ENCODE measurements around the gene CYP4F3. TPM values are rescaled to one million over a fixed set of nuclear protein-coding genes. Genes with fewer than 3 reads are reported as not detected.
"Not testable (repeated sequence)": the region's sequence is repeated elsewhere in the genome, so short reads cannot be mapped to it uniquely, and the experiment has no call there.

CYP4F3 gene
- polyA plus RNA-seq, 6 donors from 2014 or later: not detected

DNA sequence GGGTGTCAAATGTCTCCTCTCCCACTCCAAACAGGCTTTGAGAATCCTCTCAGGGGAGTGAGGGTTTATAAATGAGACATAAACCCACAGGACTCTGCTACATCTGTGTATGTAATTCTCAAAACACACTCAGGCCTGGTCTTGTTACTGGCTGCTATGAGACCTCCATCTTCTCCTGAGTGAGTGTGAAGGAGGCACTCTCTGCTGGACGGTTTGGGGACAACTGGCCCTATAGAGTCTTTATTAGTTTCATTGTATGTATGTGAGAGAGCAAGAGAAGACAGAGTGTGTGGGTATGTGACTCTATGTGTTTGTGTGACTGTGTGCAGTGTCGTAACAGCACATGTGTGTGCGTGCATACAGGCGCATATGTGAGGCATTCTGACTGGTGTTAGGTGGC is 22.6 kb downstream of the CYP4F3 start:
- H3K4me3 Mint-ChIP-seq: no peak overlapping the region
- DNase-seq (no peak), ATAC-seq (ENCODE audit: low read depth in 2 of 2) (no peak)
- H3K9me3 Mint-ChIP-seq: peaks cover 0 to 11% (median 3%) of the 10 kb centered on the region in 7 donors
- no peak overlapping the region for H3K27ac Mint-ChIP-seq
- no peaks in the 10 kb centered on the region for H3K4me1 Mint-ChIP-seq
- peaks cover 0 to 4% of the 10 kb centered on the region in 2 donors for H3K36me3 Mint-ChIP-seq
- peaks cover 23 to 50% (median 39%) of the 10 kb centered on the region in 3 donors for H3K27me3 Mint-ChIP-seq

DNA sequence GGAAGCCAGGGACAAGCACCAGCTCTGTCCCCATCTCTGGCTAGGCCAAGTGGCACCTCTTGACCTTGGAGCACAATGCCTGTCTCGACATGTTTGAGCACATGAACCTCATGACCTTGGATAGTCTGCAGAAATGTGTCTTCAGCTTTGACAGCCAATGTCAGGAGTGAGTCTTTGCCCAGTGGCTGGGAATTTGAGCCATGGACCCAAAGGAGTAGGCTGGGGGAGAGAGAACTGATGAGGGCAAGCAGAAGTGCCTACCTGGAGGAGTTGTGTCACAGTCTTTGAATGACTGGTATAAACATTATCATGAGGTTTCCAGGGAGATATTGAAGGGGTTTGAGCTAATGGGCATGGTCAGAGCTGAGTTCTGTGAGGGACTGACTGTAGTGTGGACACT is 25.5 kb downstream of the CYP4F3 start:
- DNase-seq: no peak
- no peak for ATAC-seq (ENCODE audit: low read depth in 2 of 2)
- H3K9me3 Mint-ChIP-seq: peaks cover 0 to 8% (median 0%) of the 10 kb centered on the region in 7 donors
- no peak overlapping the region for H3K4me3 Mint-ChIP-seq
- no peaks in the 10 kb centered on the region for H3K4me1 Mint-ChIP-seq
- peaks cover 0 to 4% of the 10 kb centered on the region in 2 donors for H3K36me3 Mint-ChIP-seq
- H3K27ac Mint-ChIP-seq: no peak overlapping the region
- H3K27me3 Mint-ChIP-seq: peaks cover 18 to 39% (median 37%) of the 10 kb centered on the region in 3 donors

DNA sequence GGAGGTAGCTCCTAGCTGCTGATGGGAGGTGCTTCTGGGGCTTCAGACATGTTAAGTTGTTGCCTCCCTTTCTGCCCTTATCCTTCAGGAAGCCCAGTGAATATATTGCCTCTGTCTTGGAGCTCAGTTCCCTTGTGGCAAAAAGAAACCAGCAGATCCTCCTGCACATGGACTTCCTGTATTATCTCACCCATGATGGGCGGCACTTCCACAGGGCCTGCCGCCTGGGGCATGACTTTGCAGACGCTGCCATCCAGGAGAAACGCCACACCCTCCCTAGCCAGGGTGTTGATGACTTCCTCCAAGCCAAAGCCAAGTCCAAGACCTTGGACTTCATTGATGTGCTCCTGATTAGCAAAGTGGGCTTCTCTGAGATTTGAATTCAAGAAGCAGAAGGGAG is 26.2 kb downstream of the CYP4F3 start:
- no peaks in the 10 kb centered on the region for H3K4me1 Mint-ChIP-seq
- DNase-seq (no peak), ATAC-seq (ENCODE audit: low read depth in 2 of 2) (no peak)
- H3K4me3 Mint-ChIP-seq: no peak overlapping the region
- H3K9me3 Mint-ChIP-seq: peaks cover 0 to 8% (median 0%) of the 10 kb centered on the region in 7 donors
- peaks cover 18 to 34% (median 30%) of the 10 kb centered on the region in 3 donors for H3K27me3 Mint-ChIP-seq
- no peak overlapping the region for H3K27ac Mint-ChIP-seq
- no peaks in the 10 kb centered on the region for H3K36me3 Mint-ChIP-seq

DNA sequence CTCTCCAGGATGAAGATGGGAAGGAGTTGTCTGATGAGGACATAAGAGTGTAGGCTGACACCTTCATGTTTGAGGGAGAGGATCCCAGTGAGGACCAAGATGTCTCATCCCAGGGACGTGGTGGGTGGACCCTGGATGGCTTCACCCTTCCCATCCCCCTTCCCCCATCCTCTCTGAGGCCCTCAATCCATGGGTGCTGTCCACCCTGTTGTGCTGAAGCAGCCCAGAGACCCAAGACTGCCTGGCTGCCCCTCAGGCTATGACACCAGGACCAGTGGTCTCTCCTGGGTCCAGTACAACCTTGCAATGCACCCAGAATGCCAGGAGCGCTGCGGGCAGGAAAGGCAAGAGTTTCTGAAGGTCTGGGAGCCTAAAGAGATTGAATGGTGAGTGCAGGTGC is 28.7 kb downstream of the CYP4F3 start:
- H3K9me3 Mint-ChIP-seq: peaks cover 0 to 3% (median 0%) of the 10 kb centered on the region in 7 donors
- H3K36me3 Mint-ChIP-seq: no peaks in the 10 kb centered on the region
- no peak for DNase-seq
- H3K27ac Mint-ChIP-seq: no peak overlapping the region
- H3K27me3 Mint-ChIP-seq: peaks cover 8 to 13% (median 11%) of the 10 kb centered on the region in 3 donors
- ATAC-seq (ENCODE audit: low read depth in 2 of 2): no peak
- H3K4me1 Mint-ChIP-seq: peaks cover 0 to 4% (median 0%) of the 10 kb centered on the region in 3 donors
- no peak overlapping the region for H3K4me3 Mint-ChIP-seq

DNA sequence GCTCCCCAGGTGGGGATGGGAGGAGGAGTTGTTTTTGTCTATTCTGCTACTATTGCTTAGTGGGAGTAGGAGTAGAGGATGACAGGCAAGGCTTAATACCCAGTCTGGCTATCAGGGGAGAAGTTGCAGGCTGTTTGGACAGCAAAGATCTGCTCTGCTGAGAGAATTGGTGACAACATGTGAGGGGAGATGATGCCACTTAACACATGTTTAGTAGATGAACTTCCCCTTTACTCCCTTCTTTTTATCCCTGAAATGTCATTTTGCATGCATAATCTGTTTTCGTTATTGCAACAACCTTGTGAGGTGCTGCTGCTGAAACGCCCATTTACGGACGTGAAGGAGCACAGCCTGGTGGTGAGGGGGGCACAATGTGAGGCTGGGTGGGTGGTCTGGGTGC is 29.2 kb downstream of the CYP4F3 start:
- Mint-ChIP-seq H3K9me3 (peaks cover 0 to 6% (median 0%) of the 10 kb centered on the region in 7 donors), H3K4me3 (no peak overlapping the region), H3K36me3 (no peaks in the 10 kb centered on the region), H3K4me1 (peaks cover 0 to 4% (median 0%) of the 10 kb centered on the region in 3 donors), H3K27ac (no peak overlapping the region), H3K27me3 (peaks cover 8 to 10% (median 9%) of the 10 kb centered on the region in 3 donors)
- no peak for DNase-seq
- ATAC-seq (ENCODE audit: low read depth in 2 of 2): no peak

DNA sequence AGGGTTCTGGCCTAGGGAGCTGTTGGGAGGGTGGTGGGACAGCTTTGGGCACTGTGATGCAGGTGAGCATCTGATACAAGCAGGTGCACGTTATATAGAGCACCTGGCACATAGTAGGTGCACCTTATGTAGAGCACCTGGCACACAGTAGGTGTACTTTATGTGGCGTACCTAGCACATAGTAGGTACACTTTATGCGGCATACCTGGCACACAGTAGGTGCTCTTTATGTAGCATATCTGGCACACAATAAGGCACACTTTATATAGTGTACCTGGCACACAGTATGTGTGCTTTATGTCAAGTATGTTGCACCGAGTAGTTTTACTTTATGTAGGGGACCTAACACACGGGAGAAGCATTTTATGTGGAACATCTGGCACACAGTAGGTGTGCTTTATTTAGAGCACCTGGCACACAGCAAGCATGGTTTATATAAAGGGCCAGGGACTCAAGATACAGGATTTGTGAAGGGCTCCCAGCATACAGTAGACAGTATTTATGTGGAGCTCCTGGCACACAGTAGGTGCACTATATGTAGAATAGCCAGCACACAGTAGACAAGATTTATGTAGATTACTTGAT is 30.6 kb downstream of the CYP4F3 start:
- peaks cover 0 to 6% (median 0%) of the 10 kb centered on the region in 7 donors for H3K9me3 Mint-ChIP-seq
- no peaks in the 10 kb centered on the region for H3K36me3 Mint-ChIP-seq
- no peak overlapping the region for H3K27ac Mint-ChIP-seq
- no peak for ATAC-seq (ENCODE audit: low read depth in 2 of 2)
- DNase-seq: no peak
- no peak overlapping the region for H3K4me3 Mint-ChIP-seq
- peaks cover 0 to 4% (median 0%) of the 10 kb centered on the region in 3 donors for H3K4me1 Mint-ChIP-seq
- no peaks in the 10 kb centered on the region for H3K27me3 Mint-ChIP-seq

DNA sequence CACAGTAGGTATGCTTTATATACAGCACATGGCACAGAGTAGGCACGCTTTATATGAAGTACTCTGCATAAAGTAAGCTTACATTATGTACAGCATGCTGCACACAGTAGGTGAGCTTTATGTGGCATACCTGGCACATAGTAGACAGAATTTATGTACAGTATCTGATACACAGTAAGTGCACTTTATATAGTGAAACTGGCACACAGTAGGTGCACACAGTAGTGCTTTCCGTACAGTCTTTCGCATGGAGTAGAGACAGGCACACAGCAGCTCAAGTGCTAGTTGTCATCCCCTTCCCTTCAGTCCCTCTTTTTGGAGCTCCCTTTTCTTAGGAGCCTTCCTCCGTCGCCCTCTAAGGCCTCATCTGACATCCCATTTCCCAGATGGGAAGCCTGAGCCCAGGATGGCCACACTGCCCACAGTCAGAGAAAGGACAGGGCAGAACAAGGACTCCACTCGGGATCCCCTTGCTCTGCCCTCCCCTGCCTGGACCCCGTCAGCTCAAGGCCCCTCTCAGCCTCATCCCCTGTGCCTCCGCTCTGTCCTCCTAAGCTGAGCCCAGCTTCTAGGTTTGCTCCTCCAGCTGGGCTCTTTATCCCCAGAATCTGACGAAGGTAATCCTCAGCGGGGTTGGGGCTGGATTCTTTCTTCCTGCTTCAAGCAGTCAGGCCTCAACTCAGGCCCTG is 31.3 kb downstream of the CYP4F3 start:
- ATAC-seq (ENCODE audit: low read depth in 2 of 2) (no peak), DNase-seq (no peak)
- Mint-ChIP-seq H3K27me3 (peaks cover 0 to 7% (median 6%) of the 10 kb centered on the region in 3 donors), H3K4me3 (no peak overlapping the region), H3K9me3 (peaks cover 0 to 10% (median 0%) of the 10 kb centered on the region in 7 donors), H3K27ac (no peak overlapping the region), H3K36me3 (no peaks in the 10 kb centered on the region), H3K4me1 (peaks cover 0 to 4% (median 0%) of the 10 kb centered on the region in 3 donors)

DNA sequence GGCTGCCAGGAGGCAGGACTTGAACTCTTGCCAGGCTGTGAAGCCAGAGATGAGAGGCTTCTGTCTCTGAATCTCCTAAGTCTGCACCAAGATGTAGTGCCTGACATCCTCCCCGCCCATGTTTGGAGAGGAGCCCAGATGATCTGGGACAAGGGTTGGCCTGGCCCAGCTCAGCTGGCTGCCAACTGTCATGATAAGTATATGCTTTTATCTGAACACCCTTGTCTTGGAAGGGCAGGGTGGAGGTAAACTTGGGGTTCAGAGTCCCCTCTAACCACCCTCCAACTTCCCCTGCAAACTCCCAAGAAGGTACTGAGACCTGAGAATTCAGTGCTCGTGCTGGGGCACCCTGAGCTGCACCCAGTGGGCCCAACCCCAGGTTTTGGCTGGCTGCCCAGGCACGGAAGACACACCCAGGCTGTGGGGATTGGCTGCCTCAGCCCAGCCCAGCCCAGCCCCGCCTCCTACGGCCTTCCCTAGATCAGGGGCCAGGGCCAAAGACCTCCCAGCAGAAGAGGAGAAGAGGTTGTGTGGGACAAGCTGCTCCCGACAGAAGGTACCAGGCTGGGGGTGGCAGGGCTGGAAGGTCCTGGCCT is 32.0 kb downstream of the CYP4F3 start, which contains the start of gene CYP4F12:
TSS of gene CYP4F12 (plus strand) at position 508 of the 596 bp plus-strand sequence. CDS start 443 bp downstream, outside the sequence.
- Mint-ChIP-seq H3K4me1 (peaks cover 0 to 4% (median 3%) of the 10 kb centered on the region in 3 donors), H3K9me3 (peaks cover 0 to 14% (median 0%) of the 10 kb centered on the region in 7 donors), H3K27ac (no peak within 1 kb of the TSS), H3K36me3 (peaks cover 0 to 5% of the 10 kb centered on the region in 2 donors), H3K4me3 (peak within 1 kb of the TSS in 1 of 8 donors; percentile 53), H3K27me3 (peaks cover 2 to 13% (median 11%) of the 10 kb centered on the region in 3 donors)
- ATAC-seq (ENCODE audit: low read depth in 2 of 2) (peak; percentile 18 to 34), DNase-seq (no peak)

DNA sequence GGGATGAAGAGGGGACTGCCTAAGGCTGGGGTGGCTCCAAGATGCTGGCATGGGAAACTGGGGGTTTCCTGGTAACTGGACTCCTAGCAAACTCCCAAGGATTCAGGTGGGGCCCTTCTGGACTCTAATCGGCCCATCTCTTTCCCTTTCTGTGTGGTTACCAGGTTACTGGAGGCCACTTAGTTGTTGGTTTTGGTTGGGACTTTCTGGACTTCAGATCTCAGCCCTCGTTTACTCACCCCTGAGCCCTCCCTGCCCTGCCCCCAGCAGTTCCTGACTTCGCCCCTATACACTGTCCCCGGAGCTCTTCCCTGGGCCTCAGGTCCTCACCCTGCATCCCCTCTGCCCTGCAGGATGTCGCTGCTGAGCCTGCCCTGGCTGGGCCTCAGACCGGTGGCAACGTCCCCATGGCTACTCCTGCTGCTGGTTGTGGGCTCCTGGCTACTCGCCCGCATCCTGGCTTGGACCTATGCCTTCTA is 32.5 kb downstream of the CYP4F3 start:
- Mint-ChIP-seq H3K27ac (no peak overlapping the region), H3K9me3 (peaks cover 0 to 19% (median 0%) of the 10 kb centered on the region in 7 donors), H3K36me3 (peaks cover 0 to 10% of the 10 kb centered on the region in 2 donors), H3K4me1 (peaks cover 0 to 7% (median 4%) of the 10 kb centered on the region in 3 donors), H3K27me3 (peaks cover 6 to 18% (median 16%) of the 10 kb centered on the region in 3 donors), H3K4me3 (peak overlapping the region in 1 of 8 donors; percentile 53)
- DNase-seq (no peak), ATAC-seq (ENCODE audit: low read depth in 2 of 2) (peak; percentile 33 to 50)

DNA sequence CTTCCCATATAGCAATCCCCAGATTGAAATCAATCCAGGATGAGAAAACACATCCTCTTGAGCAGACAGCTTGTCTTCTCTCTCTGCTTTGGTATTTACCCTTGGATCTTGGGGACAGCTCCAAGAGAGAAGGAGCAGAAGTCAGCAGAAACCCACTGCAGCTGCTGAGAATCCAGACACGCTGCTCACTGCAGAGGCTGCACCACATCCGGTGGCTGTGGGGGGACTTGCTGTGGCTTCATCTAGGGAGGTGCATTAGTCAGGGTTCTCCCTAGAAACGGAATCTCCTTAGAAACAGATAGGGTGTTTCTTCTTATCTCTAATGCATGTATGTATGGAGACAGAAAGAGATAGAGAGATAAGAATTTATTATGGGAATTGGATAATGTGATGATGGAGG is 34.9 kb downstream of the CYP4F3 start:
- no peak overlapping the region for H3K4me3 Mint-ChIP-seq
- DNase-seq (no peak), ATAC-seq (ENCODE audit: low read depth in 2 of 2) (no peak)
- H3K36me3 Mint-ChIP-seq: peaks cover 0 to 11% of the 10 kb centered on the region in 2 donors
- peaks cover 0 to 19% (median 0%) of the 10 kb centered on the region in 7 donors for H3K9me3 Mint-ChIP-seq
- peaks cover 0 to 7% (median 4%) of the 10 kb centered on the region in 3 donors for H3K4me1 Mint-ChIP-seq
- H3K27me3 Mint-ChIP-seq: peaks cover 14 to 34% (median 33%) of the 10 kb centered on the region in 3 donors
- no peak overlapping the region for H3K27ac Mint-ChIP-seq

DNA sequence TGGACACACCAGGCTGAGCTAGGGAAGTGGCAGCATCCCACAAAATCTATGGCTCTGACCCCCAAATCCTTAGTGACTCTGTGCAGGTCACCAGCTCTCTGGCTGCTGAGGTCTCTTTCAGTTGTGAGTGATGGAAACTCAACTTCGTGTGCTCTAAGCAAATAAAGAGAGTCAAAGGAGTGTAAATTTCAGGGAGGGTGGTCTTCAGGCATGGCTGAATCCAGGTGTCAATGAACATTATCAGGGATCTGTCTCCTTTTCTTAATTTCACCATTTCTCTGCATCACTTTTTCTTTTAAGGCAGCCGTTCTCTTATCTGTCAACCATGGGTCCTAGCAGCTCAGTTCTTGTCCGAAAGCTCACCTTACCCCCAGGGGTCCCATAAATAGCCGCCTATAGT is 38.4 kb downstream of the CYP4F3 start:
- Mint-ChIP-seq H3K36me3 (peaks cover 0 to 11% of the 10 kb centered on the region in 2 donors), H3K4me1 (peaks cover 0 to 7% (median 0%) of the 10 kb centered on the region in 3 donors), H3K27me3 (peaks cover 35 to 61% (median 57%) of the 10 kb centered on the region in 3 donors), H3K4me3 (no peak overlapping the region), H3K27ac (no peak overlapping the region), H3K9me3 (peaks cover 0 to 19% (median 0%) of the 10 kb centered on the region in 7 donors)
- no peak for ATAC-seq (ENCODE audit: low read depth in 2 of 2)
- DNase-seq: no peak

DNA sequence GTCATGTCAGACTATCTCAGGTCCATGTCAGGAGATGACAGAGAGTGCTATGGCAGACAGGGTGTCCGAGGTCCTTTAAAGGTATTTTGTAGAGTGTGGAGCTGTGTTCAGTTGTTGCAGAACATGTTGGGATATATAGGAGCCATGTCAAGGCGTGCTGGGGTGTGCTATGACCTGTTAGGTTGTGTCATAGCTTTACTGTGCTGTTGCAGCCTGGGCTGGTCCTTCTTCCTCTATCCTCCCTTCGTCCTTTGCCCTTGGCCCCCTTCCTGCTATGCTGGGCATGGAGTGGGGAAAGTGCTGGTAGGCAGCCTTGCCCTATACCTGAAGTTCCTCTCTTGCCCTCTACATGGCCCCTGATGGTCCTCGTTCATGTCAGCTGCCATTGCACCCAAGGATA is 39.2 kb downstream of the CYP4F3 start:
- peaks cover 0 to 11% of the 10 kb centered on the region in 2 donors for H3K36me3 Mint-ChIP-seq
- H3K4me1 Mint-ChIP-seq; H3K27ac Mint-ChIP-seq; H3K4me3 Mint-ChIP-seq; DNase-seq; ATAC-seq (ENCODE audit: low read depth in 2 of 2): not testable (repeated sequence)
- peaks cover 0 to 17% (median 1%) of the 10 kb centered on the region in 7 donors for H3K9me3 Mint-ChIP-seq
- H3K27me3 Mint-ChIP-seq: peaks cover 39 to 69% (median 64%) of the 10 kb centered on the region in 3 donors

Measured in naive B cell (primary cell).